GM18517 (cell line): ENCODE measurements around the gene CDCA3.
"Not testable (repeated sequence)": the region's sequence is repeated elsewhere in the genome, so short reads cannot be mapped to it uniquely, and the experiment has no call there.

Experiments
- ATAC-seq: cut with Tn5 transposase; IDR thresholded peaks from one replicate; pipeline ENCODE4 v1.9.1; 2021; ENCODE audit warnings: mild to moderate bottlenecking, moderate library complexity; ENCODE audit not compliant: unreplicated experiment

The CDCA3 gene

GRCh38 chr12:6872073-6873048, 21.3 kb upstream of the CDCA3 start:
- ATAC-seq, result no peak

- ATAC-seq, result no peak
These were observed 20.2 kb upstream of the CDCA3 start for GRCh38 chr12:6871052-6871957.

- ATAC-seq, result not testable (repeated sequence)
These were observed 19.2 kb upstream of the CDCA3 start for GRCh38 chr12:6870304-6870703.

GRCh38 chr12:6869049-6870021, 18.2 kb upstream of the CDCA3 start:
- no peak for ATAC-seq

- no peak for ATAC-seq
These were observed 17.3 kb upstream of the CDCA3 start for GRCh38 chr12:6868211-6869048.

- no peak for ATAC-seq
These were observed 16.5 kb upstream of the CDCA3 start, which contains the start of gene TPI1 for GRCh38 chr12:6867413-6868210. TPI1 (plus strand) TSS chr12:6867531; CDS start chr12:6867567, 36 bp downstream.

- no peak for ATAC-seq
These were observed 15.9 kb upstream of the CDCA3 start for GRCh38 chr12:6866920-6867412.

- no peak for ATAC-seq
These were observed 15.3 kb upstream of the CDCA3 start for GRCh38 chr12:6866163-6866919.

GRCh38 chr12:6865307-6865706, 14.2 kb upstream of the CDCA3 start:
- ATAC-seq, result not testable (repeated sequence)

GRCh38 chr12:6863586-6864321, 12.7 kb upstream of the CDCA3 start:
- no peak for ATAC-seq

GRCh38 chr12:6863033-6863432, 11.9 kb upstream of the CDCA3 start:
- ATAC-seq, result no peak

- ATAC-seq, result no peak
These were observed 10.3 kb upstream of the CDCA3 start for GRCh38 chr12:6861391-6861790.

GRCh38 chr12:6860942-6861341, 9.9 kb upstream of the CDCA3 start:
- ATAC-seq, result no peak

- no peak for ATAC-seq
These were observed 9.0 kb upstream of the CDCA3 start for GRCh38 chr12:6860116-6860515.

- no peak for ATAC-seq
These were observed 7.7 kb upstream of the CDCA3 start for GRCh38 chr12:6858799-6859198.

- no peak for ATAC-seq
These were observed 4.2 kb upstream of the CDCA3 start for GRCh38 chr12:6855322-6855721.

GRCh38 chr12:6854036-6854435, 3.0 kb upstream of the CDCA3 start:
- no peak for ATAC-seq
